Measurements from ENCODE around the gene SPATA17. TPM values are rescaled to one million over a fixed set of nuclear protein-coding genes. Genes with fewer than 3 reads are reported as not detected.

The SPATA17 gene
- total RNA-seq, 6 experiments from 2014 or later, result 0.24 to 0.31 TPM; not detected in 4

DNA sequence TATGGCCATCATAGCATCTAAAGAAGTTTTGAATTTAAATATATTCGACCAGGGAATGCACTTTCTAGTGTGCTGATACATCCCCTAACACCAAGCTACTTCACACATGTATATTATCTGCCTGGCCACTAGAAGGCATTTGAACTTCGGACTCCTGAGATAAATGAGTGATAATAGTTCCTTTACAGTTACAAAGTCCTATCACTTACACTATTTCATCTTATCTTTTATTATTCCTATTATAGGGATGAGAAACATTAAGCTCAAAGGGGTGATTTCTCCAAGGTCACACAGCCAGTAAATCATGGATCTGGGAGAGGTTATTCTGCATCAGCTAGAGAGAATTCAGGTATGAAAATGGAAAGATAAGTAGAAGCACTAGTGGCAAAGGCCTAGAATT, 40.5 kb upstream of the SPATA17 start:
- no peak overlapping the region for H3K4me3 ChIP-seq
- H3K9me3 ChIP-seq, result no peaks in the 10 kb centered on the region
- TF ChIP-seq POLR2A (IDR thresholded peaks at IDR 0.05), result no peak
- TF ChIP-seq, protein P1, sequence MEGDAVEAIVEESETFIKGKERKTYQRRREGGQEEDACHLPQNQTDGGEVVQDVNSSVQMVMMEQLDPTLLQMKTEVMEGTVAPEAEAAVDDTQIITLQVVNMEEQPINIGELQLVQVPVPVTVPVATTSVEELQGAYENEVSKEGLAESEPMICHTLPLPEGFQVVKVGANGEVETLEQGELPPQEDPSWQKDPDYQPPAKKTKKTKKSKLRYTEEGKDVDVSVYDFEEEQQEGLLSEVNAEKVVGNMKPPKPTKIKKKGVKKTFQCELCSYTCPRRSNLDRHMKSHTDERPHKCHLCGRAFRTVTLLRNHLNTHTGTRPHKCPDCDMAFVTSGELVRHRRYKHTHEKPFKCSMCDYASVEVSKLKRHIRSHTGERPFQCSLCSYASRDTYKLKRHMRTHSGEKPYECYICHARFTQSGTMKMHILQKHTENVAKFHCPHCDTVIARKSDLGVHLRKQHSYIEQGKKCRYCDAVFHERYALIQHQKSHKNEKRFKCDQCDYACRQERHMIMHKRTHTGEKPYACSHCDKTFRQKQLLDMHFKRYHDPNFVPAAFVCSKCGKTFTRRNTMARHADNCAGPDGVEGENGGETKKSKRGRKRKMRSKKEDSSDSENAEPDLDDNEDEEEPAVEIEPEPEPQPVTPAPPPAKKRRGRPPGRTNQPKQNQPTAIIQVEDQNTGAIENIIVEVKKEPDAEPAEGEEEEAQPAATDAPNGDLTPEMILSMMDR (IDR thresholded peaks at IDR 0.05), result no peak
- no peaks in the 10 kb centered on the region for H3K36me3 ChIP-seq
- H3K27me3 ChIP-seq, result no peaks in the 10 kb centered on the region
- DNase-seq (no peak), ATAC-seq (peak in 1 of 4 donors; percentile 37)
- no peak overlapping the region for H3K27ac ChIP-seq
- WGBS (ENCODE audit: insufficient coverage, low coverage, low lambda C conversion rate, missing lambda C conversion rate), result 64% methylated on average over 2 of the region's 2 CpGs
- intact Hi-C loops (cut with DNase I), result no loop called here
- H3K4me1 ChIP-seq, result no peaks in the 10 kb centered on the region

DNA sequence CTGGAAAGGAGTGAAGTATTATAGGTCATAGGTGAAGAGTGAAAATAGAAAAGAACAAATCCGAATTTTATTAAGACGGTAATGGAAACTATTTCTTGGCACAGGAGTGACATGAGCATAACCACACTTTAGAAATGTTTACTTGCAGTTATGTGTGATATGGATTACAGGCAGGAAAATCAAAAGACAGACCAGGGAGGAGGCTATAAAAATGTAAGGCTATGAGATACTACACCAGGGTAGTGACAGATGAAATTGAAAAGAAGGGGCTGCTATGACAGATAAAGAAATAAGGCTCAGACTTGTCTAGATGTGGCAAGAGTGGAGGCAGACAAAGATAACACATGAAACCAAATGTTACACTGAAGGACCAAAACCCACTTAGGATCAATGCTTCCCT, 32.0 kb upstream of the SPATA17 start:
- no peaks in the 10 kb centered on the region for H3K36me3 ChIP-seq
- H3K4me1 ChIP-seq, result no peaks in the 10 kb centered on the region
- H3K27ac ChIP-seq, result no peak overlapping the region
- intact Hi-C loops (cut with DNase I), result no loop called here
- H3K27me3 ChIP-seq, result no peaks in the 10 kb centered on the region
- TF ChIP-seq, protein P1 (IDR thresholded peaks at IDR 0.05), result no peak
- TF ChIP-seq POLR2A (IDR thresholded peaks at IDR 0.05), result no peak
- ATAC-seq (no peak), DNase-seq (no peak)
- 97% methylated on average over 2 of the region's 2 CpGs for WGBS (ENCODE audit: insufficient coverage, low coverage, low lambda C conversion rate, missing lambda C conversion rate)
- no peak overlapping the region for H3K4me3 ChIP-seq
- no peaks in the 10 kb centered on the region for H3K9me3 ChIP-seq

DNA sequence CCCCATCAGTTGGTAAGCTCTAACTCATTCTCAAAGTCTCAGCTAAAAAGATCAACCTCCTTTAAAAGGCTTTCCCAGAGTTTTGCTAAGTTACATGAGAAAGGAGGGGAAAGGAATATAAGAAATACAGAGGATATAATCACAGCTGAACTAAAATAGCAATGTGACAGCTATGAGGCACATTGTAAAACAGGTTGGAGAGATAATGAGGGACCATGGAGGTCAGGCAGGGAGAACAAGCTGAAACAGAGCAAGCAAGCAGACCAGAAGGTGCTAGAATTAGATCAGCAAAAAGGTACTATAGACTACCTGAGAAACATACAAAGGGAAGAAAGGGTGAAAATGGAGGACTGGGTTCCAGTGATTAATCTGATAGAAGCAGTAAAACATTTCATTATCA, 28.8 kb upstream of the SPATA17 start:
- Histone ChIP-seq H3K27me3 (no peaks in the 10 kb centered on the region), H3K4me3 (no peak overlapping the region), H3K4me1 (no peaks in the 10 kb centered on the region), H3K9me3 (no peaks in the 10 kb centered on the region), H3K36me3 (no peaks in the 10 kb centered on the region), H3K27ac (no peak overlapping the region)
- DNase-seq (no peak), ATAC-seq (no peak)
- TF ChIP-seq POLR2A (IDR thresholded peaks at IDR 0.05), result no peak
- TF ChIP-seq, protein P1 (IDR thresholded peaks at IDR 0.05), result no peak
- intact Hi-C loops (cut with DNase I), result no loop called here

DNA sequence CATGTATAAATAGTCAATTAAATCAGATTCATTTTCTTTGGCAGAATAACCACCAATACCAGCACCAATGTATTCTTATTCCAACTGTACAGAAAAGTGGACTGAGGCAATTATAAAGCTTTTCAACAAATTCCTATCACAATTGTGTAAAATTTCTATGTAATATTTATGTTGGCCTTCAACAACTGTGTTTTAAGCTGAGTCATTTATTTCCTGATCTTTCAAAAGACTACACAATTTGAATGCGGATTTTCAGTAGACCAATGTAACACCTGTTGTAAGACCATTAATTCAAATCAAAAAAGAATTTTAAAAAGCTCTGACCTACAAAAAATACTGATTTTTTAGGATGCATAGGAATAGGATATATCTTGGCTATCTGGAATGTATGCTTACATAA, 25.8 kb upstream of the SPATA17 start:
- H3K4me1 ChIP-seq, result no peaks in the 10 kb centered on the region
- TF ChIP-seq, protein P1 (IDR thresholded peaks at IDR 0.05), result no peak
- TF ChIP-seq POLR2A (IDR thresholded peaks at IDR 0.05), result no peak
- H3K4me3 ChIP-seq, result no peak overlapping the region
- intact Hi-C loops (cut with DNase I), result no loop called here
- no peaks in the 10 kb centered on the region for H3K27me3 ChIP-seq
- H3K9me3 ChIP-seq, result no peaks in the 10 kb centered on the region
- DNase-seq (no peak), ATAC-seq (no peak)
- no peak overlapping the region for H3K27ac ChIP-seq
- peaks cover 0 to 12% (median under 1%) of the 10 kb centered on the region in 4 donors for H3K36me3 ChIP-seq
- 100% methylated on average over 1 of the region's 1 CpG for WGBS (ENCODE audit: insufficient coverage, low coverage, low lambda C conversion rate, missing lambda C conversion rate)

DNA sequence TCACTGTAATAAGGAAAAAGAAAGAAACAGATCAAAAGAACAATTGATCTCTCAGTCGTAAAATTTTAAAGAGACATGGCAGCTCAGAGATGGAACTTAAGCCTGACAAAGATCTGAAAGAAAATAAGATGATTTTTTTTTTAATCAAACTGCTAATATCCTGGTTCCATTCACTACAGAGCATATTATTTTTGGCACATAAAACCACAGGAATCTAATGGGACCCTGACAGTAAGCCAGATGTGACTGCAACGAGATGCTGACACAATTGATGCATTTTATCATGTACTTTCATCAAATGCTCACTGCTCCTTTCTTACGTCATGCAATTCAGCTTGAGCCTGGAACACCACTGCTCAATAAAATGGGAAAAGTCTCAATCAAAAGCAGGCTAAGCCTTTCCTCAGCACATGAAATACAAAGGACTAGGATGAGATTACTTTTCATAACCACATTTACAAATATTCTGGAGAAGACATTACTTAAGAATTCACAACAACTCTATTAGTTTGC, 16.9 kb upstream of the SPATA17 start:
- H3K27ac ChIP-seq, result no peak overlapping the region
- no peaks in the 10 kb centered on the region for H3K4me1 ChIP-seq
- no peaks in the 10 kb centered on the region for H3K9me3 ChIP-seq
- DNase-seq (no peak), ATAC-seq (no peak)
- intact Hi-C loops (cut with DNase I), result no loop called here
- no peak overlapping the region for H3K4me3 ChIP-seq
- WGBS (ENCODE audit: insufficient coverage, low coverage, low lambda C conversion rate, missing lambda C conversion rate), result 84% methylated on average over 3 of the region's 3 CpGs
- peaks cover 0 to 17% (median under 1%) of the 10 kb centered on the region in 4 donors for H3K36me3 ChIP-seq
- H3K27me3 ChIP-seq, result no peaks in the 10 kb centered on the region
- no peak for TF ChIP-seq POLR2A (IDR thresholded peaks at IDR 0.05)
- TF ChIP-seq, protein P1 (IDR thresholded peaks at IDR 0.05), result no peak

All from right lobe of liver (tissue), 6 donors.